K562 (cell line): ENCODE data around the gene NUP98. TPM values are rescaled to one million over a fixed set of nuclear protein-coding genes. Genes with fewer than 3 reads are reported as not detected.

Source experiments
- ATAC-seq: fragments of 200-7000 bp; cut with Tn5 transposase; 3 replicates; pipeline ENCODE4 v1.9.1; 2020; ENCODE audit warnings: moderate library complexity
- BruUV-seq: library from RNA; stranded (reverse); fragments of 400-500 nt; replicated peaks from 2 replicates; lab custom pipeline; 2021; lab: Mats Ljungman, UMichigan
- CTCF ChIA-PET: fragments of 300-600 bp; formaldehyde crosslinking; extraction: SDS; loops from one replicate; lab custom pipeline; 2021; ENCODE audit warnings: low intra/inter-chr PET ratio; lab: Yijun Ruan, JAX
- POLR2A ChIA-PET: fragments of 300-600, 350-650 bp; sonication (Branson Sonifier 250); formaldehyde crosslinking; extraction: SDS; loops from one replicate; lab custom pipeline; 2021; ENCODE audit warnings: antibody characterized with exemption, inconsistent platforms; lab: Yijun Ruan, JAX
- DNase-seq, 4 experiments: peaks; one replicate each; pipeline versions ENCODE4 v3.0.0 to v3.0.0-alpha.2; 2011 to 2018; ENCODE audit warnings: low spot score in 3 of 4, mixed read lengths in 3 of 4; ENCODE audit errors: extremely low read depth in 1 of 4
- FAIRE-seq: peaks from 2 replicates; lab custom pipeline; 2011; peaks lifted over from hg19 to GRCh38; lab: Jason Lieb, UNC
- H2AFZ ChIP-seq: 2 replicates; pipeline ENCODE4 v1.6.0; 2011; ENCODE audit warnings: low read depth, low read length, control low read depth, inconsistent platforms
- H3K27ac ChIP-seq: fragments of 200-600 bp; 3 replicates; pipeline ENCODE4 v1.8.0; 2011; ENCODE audit warnings: low read depth, mild to moderate bottlenecking, control low read depth, inconsistent platforms, low read length, moderate library complexity, mixed read lengths; ENCODE audit errors: extremely low read depth
- H3K27me3 ChIP-seq, 2 experiments: fragments of 300-600 bp in 1 of 2; 2 replicates in 1 of 2; 3 replicates in 1 of 2; pipeline versions ENCODE4 v1.6.0 to v1.8.0; 2011; ENCODE audit warnings: inconsistent platforms in 2 of 2, low read length in 2 of 2, mild to moderate bottlenecking in 1 of 2, mixed read lengths in 1 of 2, moderate library complexity in 1 of 2; ENCODE audit not compliant: control insufficient read depth in 2 of 2, insufficient read depth in 2 of 2
- H3K36me3 ChIP-seq: fragments of 300-600 bp; 3 replicates; pipeline ENCODE4 v1.8.0; 2011; ENCODE audit warnings: mild to moderate bottlenecking, low read length, inconsistent platforms; ENCODE audit not compliant: control insufficient read depth, insufficient read depth
- H3K4me1 ChIP-seq, 2 experiments: fragments of 200-600 bp in 1 of 2; replicated peaks in 1 of 2; 2 replicates in 1 of 2; 3 replicates in 1 of 2; pipeline versions ENCODE4 v1.5.1 to v1.8.0; 2011; ENCODE audit warnings: inconsistent platforms in 2 of 2, low read length in 2 of 2, mild to moderate bottlenecking in 1 of 2, mixed read lengths in 1 of 2, moderate library complexity in 1 of 2; ENCODE audit not compliant: control insufficient read depth in 2 of 2, insufficient read depth in 2 of 2
- H3K4me2 ChIP-seq: 2 replicates; pipeline ENCODE4 v1.6.1; 2011; ENCODE audit warnings: low read length, control low read depth, inconsistent platforms, mixed read lengths; ENCODE audit not compliant: insufficient read depth
- H3K4me3 ChIP-seq: fragments of 200-600 bp; sonication (generic), shearing (Covaris generic); 2 replicates; pipeline ENCODE4 v1.5.1; 2016; ENCODE audit warnings: control low read depth, inconsistent platforms
- H3K79me2 ChIP-seq: fragments of 200-600 bp; 3 replicates; pipeline ENCODE4 v1.8.0; 2011; ENCODE audit warnings: low read length, inconsistent platforms; ENCODE audit not compliant: control insufficient read depth, insufficient read depth
- H3K9ac ChIP-seq, 2 experiments: 2 replicates each; pipeline versions ENCODE4 v1.6.0 to v1.6.1; 2011; ENCODE audit warnings: low read depth in 2 of 2, low read length in 2 of 2, control low read depth in 1 of 2, inconsistent platforms in 1 of 2, mild to moderate bottlenecking in 1 of 2, mixed read lengths in 1 of 2; ENCODE audit not compliant: insufficient read depth in 1 of 2
- H3K9me1 ChIP-seq: one replicate; pipeline ENCODE4 v1.6.0; 2011; ENCODE audit warnings: inconsistent platforms, mild to moderate bottlenecking, low read length, moderate library complexity; ENCODE audit not compliant: control insufficient read depth, insufficient read depth
- H3K9me3 ChIP-seq: replicated peaks from 2 replicates; pipeline ENCODE4 v1.5.1; 2011; ENCODE audit warnings: low read depth, low read length, inconsistent platforms; ENCODE audit not compliant: control insufficient read depth, insufficient read depth
- H4K20me1 ChIP-seq: replicated peaks from 2 replicates; pipeline ENCODE4 v1.6.1; 2011; ENCODE audit warnings: low read length, inconsistent platforms, mixed read lengths; ENCODE audit not compliant: control insufficient read depth, insufficient read depth
- BRF1 ChIP-seq: IDR thresholded peaks from 3 replicates; pipeline ENCODE4 v1.6.1; 2011; ENCODE audit warnings: borderline replicate concordance, mild to moderate bottlenecking; ENCODE audit not compliant: insufficient read length; ENCODE audit errors: extremely low read depth
- CC2D1A ChIP-seq: fragments of 450-650 bp; IDR thresholded peaks from 2 replicates; pipeline ENCODE4 v1.6.1; 2017; ENCODE audit warnings: mild to moderate bottlenecking
- EP300 ChIP-seq: IDR thresholded peaks from 2 replicates; pipeline ENCODE4 v1.6.1; 2012; ENCODE audit warnings: low read length, improper control_type of control experiment
- FOXK1 ChIP-seq: sonication (generic); formaldehyde crosslinking; IDR thresholded peaks from 2 replicates; pipeline ENCODE4 v1.8.0; 2022; ENCODE audit warnings: missing genetic modification reagents, mild to moderate bottlenecking, borderline replicate concordance
- NFIC ChIP-seq: fragments of 450-650 bp; IDR thresholded peaks from 2 replicates; pipeline ENCODE4 v1.6.1; 2017; ENCODE audit warnings: mild to moderate bottlenecking, inconsistent platforms
- SRSF9 ChIP-seq: fragments of 200-400 bp; formaldehyde crosslinking; IDR thresholded peaks from 2 replicates; pipeline ENCODE4 v1.6.1; 2017; ENCODE audit warnings: low read depth, low read length, borderline replicate concordance
- TARDBP ChIP-seq: fragments of 450-650 bp; IDR thresholded peaks from 2 replicates; pipeline ENCODE4 v1.6.1; 2016
- TCF7 ChIP-seq: sonication (generic); IDR thresholded peaks from 2 replicates; pipeline ENCODE4 v1.6.1; 2016; ENCODE audit warnings: antibody characterized with exemption, borderline replicate concordance
- USF1 ChIP-seq: sonication (generic); formaldehyde crosslinking; IDR thresholded peaks from 2 replicates; pipeline ENCODE4 v1.9.0; 2022; ENCODE audit warnings: mild to moderate bottlenecking, missing genetic modification reagents
- ZNF253 ChIP-seq: fragments of 250-450 bp; sonication (Bioruptor Pico); conservative IDR thresholded peaks from 2 replicates; pipeline ENCODE4 v1.6.1; 2021; ENCODE audit warnings: mild to moderate bottlenecking
- ZNF444 ChIP-seq: fragments of 250-450 bp; sonication (Bioruptor Pico); IDR thresholded peaks from 2 replicates; pipeline ENCODE4 v1.4.0; 2020; ENCODE audit warnings: mild to moderate bottlenecking, moderate library complexity
- ZNF57 ChIP-seq: fragments of 450-650 bp; formaldehyde crosslinking; IDR thresholded peaks from 2 replicates; pipeline ENCODE4 v1.4.0; 2020; ENCODE audit warnings: mild to moderate bottlenecking, moderate library complexity
- ZSCAN29 ChIP-seq: fragments of 450-650 bp; IDR thresholded peaks from 2 replicates; pipeline ENCODE4 v1.6.1; 2017
- WGBS: fragments of 100-300 bp; shearing (Covaris generic); methylation state at CpG from one replicate; pipeline ENCODE4 v1.1.6; 2016; ENCODE audit warnings: low coverage, mixed read lengths; ENCODE audit not compliant: insufficient coverage; ENCODE audit errors: missing lambda C conversion rate; 5-methylcytosine and 5-hydroxymethylcytosine counted together
- in situ Hi-C: fragments of 300-500 bp; cut with MboI; formaldehyde crosslinking; loops from 4 replicates; pipeline ENCODE4 v1.15.0; 2018; ENCODE audit warnings: inconsistent platforms, mixed read lengths
- intact Hi-C: fragments of 100-400 bp; cut with micrococcal nuclease; formaldehyde crosslinking; loops from 2 replicates; pipeline ENCODE4 v1.14.2; 2022
- polyA plus RNA-seq, 8 experiments: library from polyadenylated mRNA; depleted of rRNA in 4 of 8; stranded (reverse) in 5 of 8; unstranded in 3 of 8; fragments of >200 nt; fragmentation: Nextera tagmentation in 2 of 8; fragmentation: Illumina TruSeq in 1 of 8; extraction: Ambion mirVana in 2 of 8; extraction: Trizol in 1 of 8; gene quantifications; 2 replicates each; pipeline versions ENCODE4 v1.2.1 to v1.2.3, GENCODE V29; 2011 to 2014; ENCODE audit warnings: inconsistent platforms in 1 of 8, missing spikeins in 1 of 8
- total RNA-seq, 7 experiments: library from RNA; depleted of rRNA in 6 of 7; stranded (reverse); fragments of >200 nt in 6 of 7; fragmentation: Illumina TruSeq in 2 of 7; extraction: Trizol in 2 of 7; gene quantifications; 2 replicates each; pipeline versions ENCODE4 v1.2.1 to v1.2.3, GENCODE V29; 2011 to 2021; ENCODE audit warnings: low replicate concordance in 1 of 7
- TF ChIP-seq, protein P1 (sequence below): sonication (generic); IDR thresholded peaks from 2 replicates; pipeline ENCODE4 v1.6.1; 2016
- TF ChIP-seq, protein P2 (sequence below): sonication (generic); formaldehyde crosslinking; IDR thresholded peaks from 2 replicates; pipeline ENCODE4 v1.8.1; 2023; ENCODE audit warnings: mild to moderate bottlenecking, missing genetic modification reagents
- TF ChIP-seq, protein P3 (sequence below): fragments of 450-650 bp; IDR thresholded peaks from 2 replicates; pipeline ENCODE4 v1.6.1; 2016

NUP98 gene
- total and polyA plus RNA-seq, 9 of the 15 experiments (the other 6 are each of a cell fraction or from before 2014, with no cell fraction given), result 45.1 to 196 (median 130) TPM

DNA sequence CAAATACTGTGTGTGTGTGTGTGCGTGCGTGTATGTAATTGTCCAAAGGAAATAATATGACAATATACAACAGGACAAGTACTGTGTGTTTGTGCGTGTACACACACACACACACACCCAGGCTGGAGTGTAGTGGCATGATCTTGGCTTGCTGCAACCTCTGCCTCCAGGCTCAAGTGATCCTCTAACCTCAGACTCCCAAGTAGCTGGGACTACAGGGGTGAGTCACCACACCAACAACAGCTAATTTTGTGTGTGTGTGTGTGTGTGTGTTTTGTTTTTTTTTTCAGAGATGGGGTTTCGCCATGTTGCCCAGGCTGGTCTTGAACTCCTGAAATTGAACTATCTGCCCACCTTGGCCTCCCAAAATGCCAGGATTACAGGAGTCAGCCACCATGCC, 61.5 kb downstream of the NUP98 start:
- no peak for FAIRE-seq
- H3K79me2 ChIP-seq, result peaks cover 2% of the 10 kb centered on the region; the same call in 1 of the 3 replicates
- H2AFZ ChIP-seq, result no peak overlapping the region
- no peaks in the 10 kb centered on the region for H3K4me1 ChIP-seq
- no peaks in the 10 kb centered on the region for H3K9me3 ChIP-seq
- ATAC-seq, result no peak
- no peak overlapping the region for H3K4me3 ChIP-seq
- no peak overlapping the region for H3K9ac ChIP-seq
- DNase-seq, result no peak
- BruUV-seq, result no TSS peak
- CTCF ChIA-PET, result no interaction called here
- H3K27me3 ChIP-seq, result no peaks in the 10 kb centered on the region
- WGBS, result 100% methylated on average over 4 of the region's 4 CpGs
- H3K27ac ChIP-seq, result no peak overlapping the region
- H3K36me3 ChIP-seq, result peaks cover 91% of the 10 kb centered on the region
- no peaks in the 10 kb centered on the region for H3K9me1 ChIP-seq
- H4K20me1 ChIP-seq, result no peaks in the 10 kb centered on the region
- H3K4me2 ChIP-seq, result no peak overlapping the region
- POLR2A ChIA-PET, result interaction anchor here (0.6 kb wide), 1 partner anchor 25 kb away, joined by 3 read pairs; no protein-coding TSS in a partner anchor
- intact Hi-C loops, result no loop called here
- in situ Hi-C loops, result no loop called here
- no peak for TF ChIP-seq NFIC
- no peak for TF ChIP-seq ZNF444 (CRISPR knock-in tag)
- TF ChIP-seq ZNF57 (CRISPR knock-in tag), result no peak
- TF ChIP-seq, protein P1, sequence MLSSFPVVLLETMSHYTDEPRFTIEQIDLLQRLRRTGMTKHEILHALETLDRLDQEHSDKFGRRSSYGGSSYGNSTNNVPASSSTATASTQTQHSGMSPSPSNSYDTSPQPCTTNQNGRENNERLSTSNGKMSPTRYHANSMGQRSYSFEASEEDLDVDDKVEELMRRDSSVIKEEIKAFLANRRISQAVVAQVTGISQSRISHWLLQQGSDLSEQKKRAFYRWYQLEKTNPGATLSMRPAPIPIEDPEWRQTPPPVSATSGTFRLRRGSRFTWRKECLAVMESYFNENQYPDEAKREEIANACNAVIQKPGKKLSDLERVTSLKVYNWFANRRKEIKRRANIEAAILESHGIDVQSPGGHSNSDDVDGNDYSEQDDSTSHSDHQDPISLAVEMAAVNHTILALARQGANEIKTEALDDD, result no peak
- no peak for TF ChIP-seq ZNF253 (CRISPR knock-in tag)
- no peak for TF ChIP-seq CC2D1A
- TF ChIP-seq BRF1, result no peak
- no peak for TF ChIP-seq USF1
- TF ChIP-seq SRSF9, result no peak
- TF ChIP-seq, protein P2, sequence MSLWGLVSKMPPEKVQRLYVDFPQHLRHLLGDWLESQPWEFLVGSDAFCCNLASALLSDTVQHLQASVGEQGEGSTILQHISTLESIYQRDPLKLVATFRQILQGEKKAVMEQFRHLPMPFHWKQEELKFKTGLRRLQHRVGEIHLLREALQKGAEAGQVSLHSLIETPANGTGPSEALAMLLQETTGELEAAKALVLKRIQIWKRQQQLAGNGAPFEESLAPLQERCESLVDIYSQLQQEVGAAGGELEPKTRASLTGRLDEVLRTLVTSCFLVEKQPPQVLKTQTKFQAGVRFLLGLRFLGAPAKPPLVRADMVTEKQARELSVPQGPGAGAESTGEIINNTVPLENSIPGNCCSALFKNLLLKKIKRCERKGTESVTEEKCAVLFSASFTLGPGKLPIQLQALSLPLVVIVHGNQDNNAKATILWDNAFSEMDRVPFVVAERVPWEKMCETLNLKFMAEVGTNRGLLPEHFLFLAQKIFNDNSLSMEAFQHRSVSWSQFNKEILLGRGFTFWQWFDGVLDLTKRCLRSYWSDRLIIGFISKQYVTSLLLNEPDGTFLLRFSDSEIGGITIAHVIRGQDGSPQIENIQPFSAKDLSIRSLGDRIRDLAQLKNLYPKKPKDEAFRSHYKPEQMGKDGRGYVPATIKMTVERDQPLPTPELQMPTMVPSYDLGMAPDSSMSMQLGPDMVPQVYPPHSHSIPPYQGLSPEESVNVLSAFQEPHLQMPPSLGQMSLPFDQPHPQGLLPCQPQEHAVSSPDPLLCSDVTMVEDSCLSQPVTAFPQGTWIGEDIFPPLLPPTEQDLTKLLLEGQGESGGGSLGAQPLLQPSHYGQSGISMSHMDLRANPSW, result no peak
- TF ChIP-seq EP300, result no peak
- TF ChIP-seq FOXK1 (CRISPR knock-in tag), result no peak
- no peak for TF ChIP-seq TARDBP
- TF ChIP-seq, protein P3, sequence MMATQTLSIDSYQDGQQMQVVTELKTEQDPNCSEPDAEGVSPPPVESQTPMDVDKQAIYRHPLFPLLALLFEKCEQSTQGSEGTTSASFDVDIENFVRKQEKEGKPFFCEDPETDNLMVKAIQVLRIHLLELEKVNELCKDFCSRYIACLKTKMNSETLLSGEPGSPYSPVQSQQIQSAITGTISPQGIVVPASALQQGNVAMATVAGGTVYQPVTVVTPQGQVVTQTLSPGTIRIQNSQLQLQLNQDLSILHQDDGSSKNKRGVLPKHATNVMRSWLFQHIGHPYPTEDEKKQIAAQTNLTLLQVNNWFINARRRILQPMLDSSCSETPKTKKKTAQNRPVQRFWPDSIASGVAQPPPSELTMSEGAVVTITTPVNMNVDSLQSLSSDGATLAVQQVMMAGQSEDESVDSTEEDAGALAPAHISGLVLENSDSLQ, result no peak
- no peak for TF ChIP-seq ZSCAN29
- TF ChIP-seq TCF7, result no peak
